DND-41 (cell line): ENCODE measurements around the gene FYB1.

Source experiments
- CTCF ChIP-seq: IDR thresholded peaks from 2 replicates; pipeline ENCODE4 v1.5.1; 2012; ENCODE audit warnings: borderline replicate concordance, low read length, moderate library complexity, mild to moderate bottlenecking; ENCODE audit not compliant: poor library complexity, severe bottlenecking; ENCODE audit errors: extremely low read depth
- EZH2 ChIP-seq: IDR thresholded peaks from 3 replicates; pipeline ENCODE4 v1.6.1; 2012; ENCODE audit warnings: borderline replicate concordance, low read depth, mild to moderate bottlenecking, moderate library complexity, low read length, inconsistent platforms; ENCODE audit not compliant: severe bottlenecking

DNA sequence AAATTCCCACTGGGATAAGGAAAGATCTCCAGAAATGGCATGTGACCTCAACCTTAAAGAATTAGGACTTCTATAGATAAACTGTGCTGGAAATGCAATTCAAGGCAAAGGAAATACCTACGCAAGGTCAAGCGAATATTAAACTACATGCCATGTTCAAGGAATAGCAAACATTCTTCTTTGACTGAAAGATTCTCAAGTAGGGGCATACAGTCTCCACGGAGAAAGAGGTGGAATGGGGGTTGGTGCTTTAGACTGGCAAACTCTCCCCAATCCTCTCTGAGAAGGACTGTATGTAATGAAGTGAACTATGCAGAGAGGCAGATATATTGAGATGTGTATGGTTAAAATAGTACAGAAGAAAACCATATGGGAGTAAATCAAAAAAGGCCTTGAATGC, 151.3 kb downstream of the FYB1 start:
- TF ChIP-seq CTCF: no peak
- TF ChIP-seq EZH2: no peak
